HG03575 (cell line): ENCODE results near the gene TNFSF10.
"Not testable (repeated sequence)": the region's sequence is repeated elsewhere in the genome, so short reads cannot be mapped to it uniquely, and the experiment has no call there.

Experiments
- ATAC-seq: cut with Tn5 transposase; IDR thresholded peaks from one replicate; pipeline ENCODE4 v1.9.1; 2021; ENCODE audit not compliant: unreplicated experiment, insufficient number of reproducible peaks, low FRiP score; ENCODE audit errors: extremely low read depth

The TNFSF10 gene

DNA sequence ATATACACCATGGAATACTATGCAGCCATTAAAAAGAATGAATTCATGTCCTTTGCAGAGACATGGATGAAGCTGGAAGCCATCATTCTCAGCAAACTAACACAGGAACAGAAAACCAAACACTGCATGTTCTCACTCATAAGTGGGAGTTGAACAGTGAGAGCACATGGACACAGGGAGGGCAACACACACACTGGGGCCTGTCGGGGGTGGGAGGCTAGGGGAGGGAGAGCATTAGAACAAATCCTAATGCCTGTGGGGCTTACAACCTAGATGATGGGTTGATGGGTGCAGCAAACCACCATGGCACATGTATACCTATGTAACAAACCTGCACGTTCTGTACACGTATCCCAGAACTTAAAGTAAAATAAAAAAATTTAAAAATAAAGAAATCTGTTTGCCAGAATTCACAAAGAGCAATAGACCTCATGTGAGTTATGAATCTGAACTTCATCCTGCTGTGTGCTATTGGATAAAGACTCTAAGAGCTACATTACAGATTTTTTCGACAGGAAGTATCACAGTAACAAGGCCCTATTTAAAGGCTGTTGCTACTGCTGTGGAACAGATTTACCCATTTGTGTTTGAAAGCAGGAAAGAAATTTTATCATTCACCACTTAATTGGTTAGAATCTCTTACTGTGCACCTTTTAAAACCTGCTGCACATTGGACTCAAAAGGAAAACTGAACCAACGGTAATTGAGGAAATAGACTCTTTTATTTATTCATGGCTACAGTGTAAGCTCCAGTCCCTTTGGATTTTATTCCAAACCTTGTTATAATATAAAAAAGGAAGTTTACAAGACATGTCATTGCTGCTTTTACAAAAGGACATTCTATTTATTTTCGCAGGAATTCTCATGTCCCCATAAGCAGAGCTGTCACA, 1.1 kb downstream of the TNFSF10 start:
- ATAC-seq: not testable (repeated sequence)

DNA sequence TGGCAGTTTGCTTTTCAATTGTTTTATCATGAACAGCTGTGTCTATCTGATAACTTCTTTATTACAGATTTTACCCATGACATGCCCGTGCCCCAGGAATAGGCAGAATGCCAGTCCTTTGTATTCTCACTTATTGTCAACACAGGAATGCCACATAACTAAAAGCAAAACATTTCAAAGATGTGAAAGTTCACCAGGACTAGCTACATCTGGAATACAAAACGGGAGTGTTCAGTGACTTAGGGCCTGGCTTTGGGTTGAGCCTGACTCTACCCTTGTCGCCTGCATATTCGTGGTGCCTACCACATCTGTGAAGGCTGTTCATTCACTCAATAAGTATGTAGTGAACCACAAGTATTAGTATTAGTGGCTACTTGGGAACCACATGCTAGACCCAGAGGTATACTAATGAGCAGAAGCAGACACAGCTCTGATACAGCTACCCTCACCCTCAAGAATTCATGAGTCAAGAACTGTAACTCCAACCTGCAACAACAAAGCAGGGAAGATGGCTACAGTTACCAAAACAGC, 2.9 kb downstream of the TNFSF10 start:
- ATAC-seq: peak; percentile 41

DNA sequence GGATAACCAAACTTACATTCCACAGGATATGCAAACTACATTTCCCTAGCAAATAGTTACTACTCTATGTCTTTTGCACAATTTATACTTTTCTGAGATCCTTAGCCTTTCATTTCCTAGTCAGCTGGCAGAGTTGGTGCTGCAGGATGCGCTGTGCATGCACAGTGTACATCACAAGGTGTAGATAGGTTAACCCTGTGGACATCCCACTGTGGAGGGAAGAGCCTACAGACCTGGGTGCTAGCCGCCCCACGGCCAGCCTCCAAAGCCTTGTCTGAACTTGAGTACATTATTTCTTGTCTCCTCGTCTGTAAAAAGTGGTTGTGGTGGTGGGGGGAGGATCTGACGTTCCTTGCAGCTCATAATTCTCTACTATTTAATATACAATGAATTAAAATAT, 3.5 kb downstream of the TNFSF10 start:
- no peak for ATAC-seq

DNA sequence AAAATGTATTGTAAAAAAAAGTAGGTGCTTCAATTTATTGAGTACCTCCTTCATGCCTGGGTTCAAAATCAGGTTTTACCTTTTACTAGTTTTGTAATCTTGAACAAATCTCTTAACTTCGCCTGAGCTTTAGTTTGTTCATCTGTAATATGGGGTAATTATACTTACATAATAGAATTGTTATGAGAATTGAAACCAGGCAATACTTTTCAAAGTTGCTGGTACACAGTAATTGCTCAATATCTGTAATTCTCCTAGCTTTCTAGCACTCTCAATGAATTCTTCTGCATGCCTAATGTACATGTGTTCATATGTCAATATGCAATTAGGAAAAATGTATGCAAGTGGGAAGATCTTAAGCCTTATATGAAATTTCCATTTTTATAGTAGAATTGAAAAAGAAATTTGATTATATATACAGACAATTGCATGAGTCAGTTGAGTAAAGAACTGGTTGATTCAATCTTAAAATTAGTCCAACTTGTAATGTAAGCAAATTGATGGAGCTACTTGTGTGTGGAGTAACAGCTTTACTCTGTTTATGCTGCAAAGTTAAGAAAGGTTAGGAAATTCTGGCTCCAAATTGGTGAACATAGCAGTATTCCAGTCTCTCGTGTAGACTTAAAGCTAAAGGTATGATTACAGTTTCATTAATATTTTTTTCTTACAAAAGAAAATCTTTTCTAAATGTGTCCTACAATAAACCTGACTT, 4.1 kb downstream of the TNFSF10 start:
- ATAC-seq: no peak

DNA sequence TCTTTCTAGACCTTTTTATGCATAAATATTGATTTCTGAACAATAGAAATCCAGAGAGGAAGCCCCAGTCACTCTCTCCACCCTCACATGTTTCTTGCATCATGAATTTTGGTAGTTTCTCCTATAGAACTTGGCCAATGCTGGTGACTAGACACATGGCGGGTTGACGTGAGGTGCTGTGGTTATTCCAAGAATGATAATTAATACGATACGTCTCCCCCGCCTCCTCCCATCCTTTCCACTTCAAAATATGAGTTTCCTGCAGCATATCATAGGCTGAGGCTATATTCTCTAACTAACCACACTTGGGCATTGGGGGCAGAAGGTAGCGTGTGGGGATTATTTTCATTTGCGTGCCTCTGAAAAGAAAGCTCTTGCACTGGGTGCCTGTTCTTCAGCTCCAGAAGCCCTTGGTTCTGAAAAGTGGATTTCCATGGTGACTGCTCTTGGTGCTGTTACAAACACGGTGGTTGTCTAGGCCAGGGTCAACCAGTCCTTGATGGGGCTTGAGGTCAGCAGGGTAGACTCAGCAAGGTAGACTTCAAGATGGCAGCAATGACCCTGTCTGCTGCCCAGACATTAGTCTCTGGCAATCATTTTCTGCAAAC, 5.3 kb downstream of the TNFSF10 start:
- no peak for ATAC-seq

DNA sequence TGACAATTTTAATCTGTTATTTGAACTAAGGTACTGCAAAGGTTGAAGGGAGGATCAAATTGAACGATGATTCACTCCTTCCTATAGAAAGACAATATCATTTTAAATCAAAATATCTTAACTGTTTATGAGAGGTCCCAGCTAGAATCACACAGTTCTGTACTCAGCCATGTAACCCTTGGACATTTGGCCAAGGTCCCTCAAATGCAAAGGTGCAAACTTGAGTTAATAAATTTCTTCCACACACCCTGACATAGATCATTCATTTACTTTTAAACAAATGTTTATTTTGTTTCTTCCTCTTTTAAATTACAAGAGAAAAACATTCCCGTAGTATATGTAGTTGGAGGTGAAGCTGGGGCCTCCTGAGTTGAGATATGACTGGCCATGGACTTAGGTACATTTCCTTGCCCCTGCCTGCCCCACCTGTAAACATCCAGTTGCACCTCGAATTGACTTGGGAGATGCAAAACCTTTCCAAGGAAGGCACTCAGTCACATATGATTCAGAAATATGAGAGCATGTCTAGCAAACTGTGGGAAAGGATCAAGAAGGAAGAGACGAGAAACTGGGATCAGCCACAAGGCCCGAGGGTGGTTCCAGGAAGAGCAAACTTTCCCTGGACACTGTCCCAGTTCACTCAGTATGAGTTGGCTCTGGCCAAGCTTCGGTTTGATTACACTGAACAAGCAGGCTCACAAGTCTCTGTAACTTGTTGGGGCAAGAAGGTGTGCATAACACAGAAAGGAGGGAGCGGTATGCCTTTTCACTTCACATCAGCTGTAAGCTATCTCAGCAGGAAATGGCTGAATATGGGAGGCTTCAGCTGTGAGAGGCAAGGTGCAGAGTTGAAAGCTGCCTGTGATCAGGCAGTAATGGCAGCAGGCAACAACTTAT, 6.7 kb downstream of the TNFSF10 start:
- ATAC-seq: no peak

DNA sequence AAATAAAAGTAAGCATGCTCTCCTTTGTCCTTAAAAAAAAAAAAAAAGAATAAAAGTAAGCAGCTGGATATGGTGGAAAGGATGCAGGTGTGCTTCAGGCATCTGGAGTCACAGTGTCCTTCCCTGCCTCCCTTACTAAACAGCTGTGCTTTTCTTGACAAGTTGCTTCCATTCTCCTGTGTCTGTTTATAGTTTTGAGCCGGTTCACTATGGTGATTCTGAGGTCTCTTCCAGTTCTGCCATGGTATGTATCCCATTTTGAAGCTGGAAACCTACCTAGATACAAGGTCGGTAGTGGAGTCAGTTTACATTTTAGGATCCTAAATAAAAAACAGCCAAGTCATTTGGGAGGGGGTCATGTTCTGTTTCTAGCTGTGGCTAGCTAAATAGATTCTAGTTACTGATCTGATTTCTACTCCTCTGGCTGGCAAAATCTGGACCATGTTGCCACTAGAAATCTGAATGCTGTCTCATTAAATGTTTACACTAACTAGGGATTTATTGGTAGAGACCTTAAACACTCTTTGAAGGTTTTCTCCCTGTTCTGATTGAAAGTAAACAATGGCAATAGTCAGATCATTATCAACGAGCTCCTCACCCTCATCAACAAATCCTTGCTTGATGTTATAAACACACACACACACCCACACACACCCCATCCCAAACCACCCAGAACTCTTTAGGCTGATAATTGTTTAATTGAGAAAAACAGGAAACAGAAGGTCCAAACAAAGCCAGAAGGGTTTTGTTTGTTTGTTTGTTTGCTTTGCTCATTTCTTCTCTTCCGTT, 7.9 kb downstream of the TNFSF10 start:
- ATAC-seq: no peak

DNA sequence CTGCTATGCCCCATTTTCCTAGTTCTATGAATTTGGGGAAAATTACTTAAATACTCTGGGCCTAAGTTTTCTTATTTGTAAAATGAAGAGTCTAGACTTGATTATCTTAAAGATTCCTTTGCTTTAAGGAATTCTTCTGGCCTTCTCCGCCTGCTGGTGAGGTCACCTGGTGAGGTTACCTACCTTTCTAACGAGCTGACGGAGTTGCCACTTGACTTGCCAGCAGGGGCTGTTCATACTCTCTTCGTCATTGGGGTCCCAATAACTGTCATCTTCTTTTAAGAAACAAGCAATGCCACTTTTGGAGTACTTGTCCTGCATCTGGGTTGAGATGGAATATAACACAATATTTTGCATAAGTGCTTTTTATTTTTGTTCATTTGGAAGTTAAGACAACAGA, 8.6 kb downstream of the TNFSF10 start:
- ATAC-seq: no peak

DNA sequence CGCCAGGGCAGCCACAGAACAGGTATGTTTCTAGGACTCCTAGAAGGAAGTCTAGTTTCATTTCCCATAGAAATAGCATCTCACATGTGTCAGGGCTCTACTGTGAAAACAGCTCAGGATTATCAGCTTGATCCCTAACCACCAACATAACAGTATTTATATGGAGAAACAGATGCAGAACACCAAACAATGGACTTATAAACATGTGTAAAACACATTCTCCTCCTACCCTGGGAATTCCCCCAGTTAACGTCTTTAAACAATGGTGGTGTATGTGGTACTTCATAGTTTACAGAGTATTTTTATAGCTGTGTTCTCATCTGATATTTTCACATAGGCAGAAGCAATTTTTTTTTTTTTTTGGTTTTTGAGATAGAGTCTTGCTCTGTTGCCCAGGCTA, 9.7 kb downstream of the TNFSF10 start:
- no peak for ATAC-seq

DNA sequence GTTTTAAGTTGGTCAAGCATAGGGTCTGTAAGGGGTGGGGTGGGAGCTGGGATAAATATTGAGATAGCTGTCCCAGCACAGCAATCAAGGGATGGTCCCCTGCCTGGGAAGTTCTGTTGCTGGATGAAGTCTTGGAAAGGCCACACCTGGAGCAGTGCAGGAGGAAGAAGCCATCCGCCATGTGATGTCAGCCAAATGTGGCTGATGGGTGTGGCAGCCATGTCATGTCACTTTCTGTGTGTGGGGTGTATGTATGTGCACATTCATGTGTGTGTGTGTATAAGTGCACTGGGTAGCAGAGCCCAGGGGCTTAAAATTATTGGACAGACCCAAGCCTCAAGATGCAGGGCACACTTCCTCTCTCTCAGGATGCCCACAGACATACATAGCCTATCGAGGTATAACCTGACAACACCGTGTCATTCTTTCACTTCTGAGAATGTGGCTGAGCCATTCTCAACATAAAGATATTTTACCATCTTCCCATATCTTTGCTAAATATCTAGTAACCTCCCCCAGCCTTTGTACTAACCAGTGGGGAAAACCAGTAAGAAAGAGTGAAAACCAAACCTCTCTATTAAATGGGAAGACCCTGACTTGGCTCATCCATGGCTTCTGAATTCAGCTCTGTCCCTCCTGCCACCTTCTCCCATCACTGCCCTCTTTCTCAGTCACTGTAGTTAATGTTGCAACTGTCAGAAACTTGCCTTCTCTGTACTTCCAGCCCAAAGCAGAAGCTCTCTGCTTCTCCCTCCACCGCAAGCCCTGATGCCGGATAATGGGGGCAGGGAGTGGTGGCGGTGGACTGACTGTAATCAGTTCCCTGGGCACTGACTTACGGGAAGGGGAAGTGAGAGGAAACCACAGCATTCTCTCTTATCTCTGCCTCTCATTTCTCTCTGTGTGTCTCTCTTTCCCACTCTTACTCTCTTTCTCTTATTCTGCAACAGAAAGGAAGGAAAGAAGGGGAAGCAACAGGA, 11.2 kb downstream of the TNFSF10 start:
- ATAC-seq: no peak

DNA sequence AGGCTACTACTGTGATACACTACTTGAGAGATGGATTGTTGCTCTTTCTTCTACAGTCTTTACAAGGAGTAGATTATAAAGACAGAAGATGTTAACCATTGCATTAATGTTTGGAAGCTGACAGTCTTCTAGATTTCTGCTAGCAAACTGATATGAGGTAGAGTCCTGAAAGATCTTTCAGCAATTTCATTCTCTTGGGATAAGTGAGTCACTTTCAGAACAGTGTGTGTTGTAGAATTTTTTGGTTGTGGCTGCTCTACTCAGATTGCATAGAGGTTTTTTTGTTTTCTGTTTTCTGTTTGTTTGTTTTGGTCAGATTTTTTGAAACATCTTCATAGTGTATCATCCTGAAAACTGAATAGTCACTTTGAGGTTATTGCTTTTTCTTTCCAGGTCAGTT, 17.1 kb downstream of the TNFSF10 start:
- no peak for ATAC-seq

DNA sequence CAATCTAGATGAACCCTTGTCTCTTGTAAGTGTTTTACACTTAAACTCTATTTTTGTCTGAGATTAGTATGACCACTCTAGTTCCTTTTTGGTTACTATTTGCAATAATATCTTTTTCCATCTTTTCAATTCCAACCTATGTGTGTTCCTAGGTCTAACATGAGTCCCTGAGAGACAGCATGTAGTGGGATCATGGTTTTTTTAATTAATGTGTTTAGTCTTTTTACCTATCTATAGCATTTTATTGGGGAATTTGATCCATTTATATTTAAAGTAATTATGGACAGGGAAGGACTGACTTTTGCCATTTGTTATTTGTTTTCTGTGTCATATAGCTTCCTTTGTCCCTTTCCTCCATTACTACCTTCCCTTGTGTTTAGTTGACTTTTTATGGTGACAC, 21.7 kb downstream of the TNFSF10 start:
- ATAC-seq: no peak

DNA sequence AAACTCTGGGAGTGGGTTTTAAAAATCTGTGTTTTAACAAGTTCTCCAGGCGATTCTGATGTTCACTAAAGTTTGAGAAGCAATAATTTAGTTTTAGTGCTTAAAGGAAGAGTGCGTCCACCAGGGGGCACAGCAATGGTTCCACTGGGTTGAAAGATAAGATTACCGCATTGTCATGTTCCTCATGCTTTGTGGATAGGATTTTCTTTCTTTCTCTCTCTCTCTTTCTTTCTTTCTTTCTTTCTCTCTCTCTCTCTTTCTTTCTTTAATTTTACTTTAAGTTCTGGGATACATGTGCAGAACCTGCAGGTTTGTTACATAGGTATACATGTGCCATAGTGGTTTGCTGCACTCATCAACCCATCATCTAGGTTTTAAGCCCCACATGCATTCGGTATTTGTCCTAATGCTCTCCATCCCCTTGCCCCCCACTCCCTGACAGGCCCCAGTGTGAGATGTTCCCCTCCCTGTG, 33.0 kb downstream of the TNFSF10 start:
- not testable (repeated sequence) for ATAC-seq

DNA sequence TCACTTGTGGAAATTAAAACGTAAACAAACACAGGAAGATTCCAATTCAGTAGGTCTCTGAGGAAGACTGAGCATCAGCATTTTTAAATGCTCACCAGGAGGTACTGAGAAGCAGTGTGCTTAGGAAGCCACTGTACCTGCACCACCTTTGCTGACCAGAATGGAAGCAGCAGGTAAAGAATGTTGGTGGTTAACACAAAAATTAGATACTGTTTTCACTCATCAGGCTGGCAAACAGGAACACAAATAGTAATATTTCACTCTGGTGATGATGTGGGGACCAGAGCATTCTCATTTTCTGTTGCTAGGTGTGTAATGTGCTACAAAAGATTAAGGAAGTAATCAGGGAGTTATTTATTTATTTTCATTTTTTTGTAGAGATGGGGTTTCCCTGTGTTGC, 45.1 kb downstream of the TNFSF10 start:
- no peak for ATAC-seq

DNA sequence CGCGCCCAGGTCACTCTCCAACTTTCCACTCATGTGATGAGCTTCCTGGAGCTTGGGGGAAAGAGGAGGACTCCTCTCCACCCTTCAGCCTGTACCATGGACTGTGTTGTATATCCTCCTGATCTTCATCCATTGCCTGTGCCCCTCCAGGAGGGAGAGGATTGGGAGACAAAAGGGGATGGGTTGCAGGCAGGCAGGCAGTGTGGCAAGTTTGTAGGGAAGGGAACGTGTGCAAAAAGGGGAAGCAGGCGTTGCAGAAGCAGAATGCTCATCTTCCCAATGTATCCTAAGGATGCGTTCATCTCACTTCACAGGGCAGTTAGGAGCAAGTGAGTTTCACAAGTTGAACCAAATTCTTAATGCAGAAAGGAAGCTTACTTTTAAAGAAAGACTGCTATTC, 46.9 kb downstream of the TNFSF10 start:
- no peak for ATAC-seq

DNA sequence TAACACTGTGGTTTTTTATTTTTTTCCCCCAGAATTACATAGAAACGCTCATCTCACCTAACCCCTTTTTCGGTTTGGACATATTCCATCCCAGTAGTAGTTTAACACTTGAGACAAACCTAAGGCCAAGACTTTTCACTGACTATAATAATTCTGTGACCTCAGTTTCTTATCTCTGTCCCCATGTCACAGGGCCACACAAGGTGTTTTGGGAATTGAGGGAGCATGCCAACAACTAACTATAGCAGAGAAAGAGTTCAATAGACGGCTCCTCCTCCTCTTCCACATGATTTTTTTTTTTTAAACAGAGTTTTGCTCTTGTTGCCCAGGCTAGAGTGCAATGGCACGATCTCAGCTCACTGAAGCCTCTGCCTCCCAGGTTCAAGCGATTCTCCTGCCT, 47.5 kb downstream of the TNFSF10 start:
- no peak for ATAC-seq

DNA sequence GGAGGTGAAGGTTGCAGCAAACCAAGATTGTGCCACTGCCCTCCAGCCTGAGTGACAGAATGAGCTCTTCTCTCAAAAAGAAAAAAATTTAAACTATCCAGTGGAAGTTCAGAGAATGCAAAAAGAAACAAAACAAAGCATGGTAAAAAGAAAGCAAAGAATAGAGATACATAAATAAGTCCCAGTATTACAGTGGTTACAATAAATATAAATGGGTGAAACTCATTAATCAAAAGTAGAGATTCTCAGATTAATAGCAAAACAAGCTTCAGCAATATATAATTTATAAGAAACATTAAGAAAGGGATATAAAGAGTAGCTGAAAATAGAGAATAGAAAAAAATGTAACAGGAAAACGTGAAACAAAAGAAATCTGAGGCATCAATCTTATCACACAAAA, 51.3 kb downstream of the TNFSF10 start:
- no peak for ATAC-seq
